Measurements from ENCODE around the gene SHROOM3.

Gene SHROOM3

GRCh38 chr4:76823495-76823894 lies 388.5 kb downstream of the SHROOM3 start:
- CTCF ChIA-PET = no interaction called here

GRCh38 chr4:76830612-76830963 lies 395.6 kb downstream of the SHROOM3 start:
- ChIA-PET CTCF (no interaction called here), POLR2A (interaction anchor here (1.5 kb wide), 1 partner anchor 50 kb away, joined by 5 read pairs; no protein-coding TSS in a partner anchor)
- TF ChIP-seq NFRKB (IDR thresholded peaks at IDR 0.05) = no peak
- no peak for TF ChIP-seq CTBP1 (IDR thresholded peaks at IDR 0.05; ENCODE audit: borderline replicate concordance)
- TF ChIP-seq L3MBTL2 (conservative IDR thresholded peaks at IDR 0.05) = no peak
- TF ChIP-seq PKNOX1 (IDR thresholded peaks at IDR 0.05) = no peak
- TF ChIP-seq ELF4 (IDR thresholded peaks at IDR 0.05) = no peak
- TF ChIP-seq FOXM1 (IDR thresholded peaks at IDR 0.05; ENCODE audit: borderline replicate concordance) = no peak
- no peak for TF ChIP-seq SUZ12 (IDR thresholded peaks at IDR 0.05)
- no peak for TF ChIP-seq SP1 (IDR thresholded peaks at IDR 0.05)
- TF ChIP-seq ARNT (IDR thresholded peaks at IDR 0.05) = no peak
- TF ChIP-seq FOXA1 (IDR thresholded peaks at IDR 0.05) = no peak
- no peak for TF ChIP-seq ZNF384 (IDR thresholded peaks at IDR 0.05)
- TF ChIP-seq BHLHE40 (IDR thresholded peaks at IDR 0.05; ENCODE audit: borderline replicate concordance) = no peak
- no peak for TF ChIP-seq TARDBP (IDR thresholded peaks at IDR 0.05)
- TF ChIP-seq HDGF (IDR thresholded peaks at IDR 0.05; ENCODE audit: borderline replicate concordance) = no peak
- no peak for DNase-seq (ENCODE audit: extremely low spot score)

More at GRCh38 chr4:76823495-76823894, 388.5 kb downstream of the SHROOM3 start:
- TF ChIP-seq SUZ12 (IDR thresholded peaks at IDR 0.05) = no peak
- POLR2A ChIA-PET = no interaction called here
- DNase-seq (ENCODE audit: extremely low spot score) = no peak

GRCh38 chr4:76830964-76831703 lies 396.1 kb downstream of the SHROOM3 start:
- POLR2A ChIA-PET = interaction anchor here (0.9 to 1.7 kb wide), 6 partner anchors 11 to 118 kb away, joined by 3 to 5 read pairs (median 4); partner anchors contain the start of gene SEPTIN11
- peak; percentile 22 for DNase-seq (ENCODE audit: extremely low spot score)

GRCh38 chr4:76831711-76832373 lies 396.8 kb downstream of the SHROOM3 start:
- peak; percentile 25 for DNase-seq (ENCODE audit: extremely low spot score)
- ChIA-PET POLR2A (interaction anchor here (0.9 to 1.7 kb wide), 8 partner anchors 11 to 118 kb away, joined by 3 to 5 read pairs (median 3); partner anchors contain the start of gene SEPTIN11), CTCF (interaction anchor here (0.7 kb wide), 1 partner anchor 213 kb away, joined by 3 read pairs; no protein-coding TSS in a partner anchor)
- TF ChIP-seq FOXA1 (IDR thresholded peaks at IDR 0.05) (no peak), CTBP1 (IDR thresholded peaks at IDR 0.05; ENCODE audit: borderline replicate concordance) (no peak), L3MBTL2 (conservative IDR thresholded peaks at IDR 0.05) (no peak), SP1 (IDR thresholded peaks at IDR 0.05) (no peak), NFRKB (IDR thresholded peaks at IDR 0.05) (no peak), BHLHE40 (IDR thresholded peaks at IDR 0.05; ENCODE audit: borderline replicate concordance) (no peak), FOXK2 (IDR thresholded peaks at IDR 0.05) (no peak), PKNOX1 (IDR thresholded peaks at IDR 0.05) (no peak), ZNF384 (IDR thresholded peaks at IDR 0.05) (no peak)

More at GRCh38 chr4:76830964-76831703, 396.1 kb downstream of the SHROOM3 start:
- TF ChIP-seq ELF4 (IDR thresholded peaks at IDR 0.05) = no peak
- no peak for TF ChIP-seq NFRKB (IDR thresholded peaks at IDR 0.05)
- no peak for TF ChIP-seq CTBP1 (IDR thresholded peaks at IDR 0.05; ENCODE audit: borderline replicate concordance)
- TF ChIP-seq TARDBP (IDR thresholded peaks at IDR 0.05) = no peak
- no peak for TF ChIP-seq LEF1 (IDR thresholded peaks at IDR 0.05; ENCODE audit: borderline replicate concordance)
- TF ChIP-seq FOXM1 (IDR thresholded peaks at IDR 0.05; ENCODE audit: borderline replicate concordance) = no peak
- CTCF ChIA-PET = no interaction called here
